Measurements from ENCODE around the gene BLOC1S5. TPM values are rescaled to one million over a fixed set of nuclear protein-coding genes. Genes with fewer than 3 reads are reported as not detected.
"Not testable (repeated sequence)": the region's sequence is repeated elsewhere in the genome, so short reads cannot be mapped to it uniquely, and the experiment has no call there.

Gene BLOC1S5
- total RNA-seq, 6 experiments from 2014 or later: 8.4 to 13.4 (median 9.5) TPM

- H3K4me3 Mint-ChIP-seq: peak overlapping the region; percentile 82
- peaks cover 4% of the 10 kb centered on the region; the same call in 1 of the 2 replicates for H3K9me3 Mint-ChIP-seq
- no peak for TF ChIP-seq CTCF (IDR thresholded peaks at IDR 0.05)
- 0 out of 2 replicates have a peak overlapping the region, but pooled peaks have one; percentile 86 for H3K27ac Mint-ChIP-seq
- no peak for DNase-seq
- peaks cover 22% of the 10 kb centered on the region for H3K4me1 Mint-ChIP-seq (ENCODE audit: low read depth)
- no peaks in the 10 kb centered on the region for H3K36me3 Mint-ChIP-seq (ENCODE audit: low read depth)
- peaks cover 2% of the 10 kb centered on the region for H3K27me3 Mint-ChIP-seq (ENCODE audit: insufficient read depth)
Observed at GRCh38 chr6:7991536-7991935, 72.7 kb downstream of the BLOC1S5 start.

GRCh38 chr6:7986219-7986618 is 78.0 kb downstream of the BLOC1S5 start:
- H3K27me3 Mint-ChIP-seq (ENCODE audit: insufficient read depth): peaks cover 6% of the 10 kb centered on the region

GRCh38 chr6:7983967-7984366 is 80.2 kb downstream of the BLOC1S5 start:
- not testable (repeated sequence) for H3K27me3 Mint-ChIP-seq (ENCODE audit: insufficient read depth); H3K4me3 Mint-ChIP-seq; H3K4me1 Mint-ChIP-seq (ENCODE audit: low read depth); H3K36me3 Mint-ChIP-seq (ENCODE audit: low read depth); DNase-seq; H3K27ac Mint-ChIP-seq; H3K9me3 Mint-ChIP-seq

More at GRCh38 chr6:7986219-7986618, 78.0 kb downstream of the BLOC1S5 start:
- H3K27ac Mint-ChIP-seq: no peak overlapping the region
- H3K9me3 Mint-ChIP-seq: peaks cover 4% of the 10 kb centered on the region; the same call in 1 of the 2 replicates
- H3K4me3 Mint-ChIP-seq: no peak overlapping the region
- no peak for DNase-seq
- peaks cover 6% of the 10 kb centered on the region for H3K4me1 Mint-ChIP-seq (ENCODE audit: low read depth)
- no peaks in the 10 kb centered on the region for H3K36me3 Mint-ChIP-seq (ENCODE audit: low read depth)
- TF ChIP-seq CTCF (IDR thresholded peaks at IDR 0.05): no peak

GRCh38 chr6:7979831-7980230 is 84.4 kb downstream of the BLOC1S5 start:
- H3K9me3 Mint-ChIP-seq: no peaks in the 10 kb centered on the region
- TF ChIP-seq CTCF (IDR thresholded peaks at IDR 0.05): no peak
- DNase-seq: no peak
- H3K4me1 Mint-ChIP-seq (ENCODE audit: low read depth): peaks cover 16% of the 10 kb centered on the region
- H3K36me3 Mint-ChIP-seq (ENCODE audit: low read depth): no peaks in the 10 kb centered on the region
- no peak overlapping the region for H3K27ac Mint-ChIP-seq
- H3K4me3 Mint-ChIP-seq: no peak overlapping the region
- H3K27me3 Mint-ChIP-seq (ENCODE audit: insufficient read depth): peaks cover 10% of the 10 kb centered on the region

GRCh38 chr6:7978736-7979135 is 85.5 kb downstream of the BLOC1S5 start:
- Mint-ChIP-seq H3K27ac (no peak overlapping the region), H3K4me3 (no peak overlapping the region), H3K27me3 (ENCODE audit: insufficient read depth) (peaks cover 7% of the 10 kb centered on the region), H3K4me1 (ENCODE audit: low read depth) (peaks cover 14% of the 10 kb centered on the region), H3K9me3 (no peaks in the 10 kb centered on the region), H3K36me3 (ENCODE audit: low read depth) (no peaks in the 10 kb centered on the region)
- no peak for DNase-seq
- no peak for TF ChIP-seq CTCF (IDR thresholded peaks at IDR 0.05)

- Mint-ChIP-seq H3K36me3 (ENCODE audit: low read depth) (no peaks in the 10 kb centered on the region), H3K27ac (no peak overlapping the region), H3K9me3 (no peaks in the 10 kb centered on the region), H3K4me3 (no peak overlapping the region), H3K27me3 (ENCODE audit: insufficient read depth) (peaks cover 7% of the 10 kb centered on the region), H3K4me1 (ENCODE audit: low read depth) (peaks cover 14% of the 10 kb centered on the region)
- DNase-seq: no peak
- TF ChIP-seq CTCF (IDR thresholded peaks at IDR 0.05): no peak
Observed at GRCh38 chr6:7976485-7977056, 87.6 kb downstream of the BLOC1S5 start.
